K562 (cell line): ENCODE results near the gene CADM2. TPM values are rescaled to one million over a fixed set of nuclear protein-coding genes. Genes with fewer than 3 reads are reported as not detected.

Experiments
- ATAC-seq: fragments of 200-7000 bp; cut with Tn5 transposase; 3 replicates; pipeline ENCODE4 v1.9.1; 2020; ENCODE audit warnings: moderate library complexity
- BruUV-seq: library from RNA; stranded (reverse); fragments of 400-500 nt; replicated peaks from 2 replicates; lab custom pipeline; 2021; lab: Mats Ljungman, UMichigan
- CTCF ChIA-PET: fragments of 300-600 bp; formaldehyde crosslinking; extraction: SDS; loops from one replicate; lab custom pipeline; 2021; ENCODE audit warnings: low intra/inter-chr PET ratio; lab: Yijun Ruan, JAX
- POLR2A ChIA-PET: fragments of 300-600, 350-650 bp; sonication (Branson Sonifier 250); formaldehyde crosslinking; extraction: SDS; loops from one replicate; lab custom pipeline; 2021; ENCODE audit warnings: antibody characterized with exemption, inconsistent platforms; lab: Yijun Ruan, JAX
- DNase-seq, 4 experiments: peaks; one replicate each; pipeline versions ENCODE4 v3.0.0 to v3.0.0-alpha.2; 2011 to 2018; ENCODE audit warnings: low spot score in 3 of 4, mixed read lengths in 3 of 4; ENCODE audit errors: extremely low read depth in 1 of 4
- FAIRE-seq: peaks from 2 replicates; lab custom pipeline; 2011; peaks lifted over from hg19 to GRCh38; lab: Jason Lieb, UNC
- H2AFZ ChIP-seq: 2 replicates; pipeline ENCODE4 v1.6.0; 2011; ENCODE audit warnings: low read depth, low read length, control low read depth, inconsistent platforms
- H3K27ac ChIP-seq: fragments of 200-600 bp; 3 replicates; pipeline ENCODE4 v1.8.0; 2011; ENCODE audit warnings: low read depth, mild to moderate bottlenecking, control low read depth, inconsistent platforms, low read length, moderate library complexity, mixed read lengths; ENCODE audit errors: extremely low read depth
- H3K27me3 ChIP-seq, 2 experiments: fragments of 300-600 bp in 1 of 2; 2 replicates in 1 of 2; 3 replicates in 1 of 2; pipeline versions ENCODE4 v1.6.0 to v1.8.0; 2011; ENCODE audit warnings: inconsistent platforms in 2 of 2, low read length in 2 of 2, mild to moderate bottlenecking in 1 of 2, mixed read lengths in 1 of 2, moderate library complexity in 1 of 2; ENCODE audit not compliant: control insufficient read depth in 2 of 2, insufficient read depth in 2 of 2
- H3K36me3 ChIP-seq: fragments of 300-600 bp; 3 replicates; pipeline ENCODE4 v1.8.0; 2011; ENCODE audit warnings: mild to moderate bottlenecking, low read length, inconsistent platforms; ENCODE audit not compliant: control insufficient read depth, insufficient read depth
- H3K4me1 ChIP-seq, 2 experiments: fragments of 200-600 bp in 1 of 2; replicated peaks in 1 of 2; 2 replicates in 1 of 2; 3 replicates in 1 of 2; pipeline versions ENCODE4 v1.5.1 to v1.8.0; 2011; ENCODE audit warnings: inconsistent platforms in 2 of 2, low read length in 2 of 2, mild to moderate bottlenecking in 1 of 2, mixed read lengths in 1 of 2, moderate library complexity in 1 of 2; ENCODE audit not compliant: control insufficient read depth in 2 of 2, insufficient read depth in 2 of 2
- H3K4me2 ChIP-seq: 2 replicates; pipeline ENCODE4 v1.6.1; 2011; ENCODE audit warnings: low read length, control low read depth, inconsistent platforms, mixed read lengths; ENCODE audit not compliant: insufficient read depth
- H3K4me3 ChIP-seq: fragments of 200-600 bp; sonication (generic), shearing (Covaris generic); 2 replicates; pipeline ENCODE4 v1.5.1; 2016; ENCODE audit warnings: control low read depth, inconsistent platforms
- H3K79me2 ChIP-seq: fragments of 200-600 bp; 3 replicates; pipeline ENCODE4 v1.8.0; 2011; ENCODE audit warnings: low read length, inconsistent platforms; ENCODE audit not compliant: control insufficient read depth, insufficient read depth
- H3K9ac ChIP-seq, 2 experiments: 2 replicates each; pipeline versions ENCODE4 v1.6.0 to v1.6.1; 2011; ENCODE audit warnings: low read depth in 2 of 2, low read length in 2 of 2, control low read depth in 1 of 2, inconsistent platforms in 1 of 2, mild to moderate bottlenecking in 1 of 2, mixed read lengths in 1 of 2; ENCODE audit not compliant: insufficient read depth in 1 of 2
- H3K9me1 ChIP-seq: one replicate; pipeline ENCODE4 v1.6.0; 2011; ENCODE audit warnings: inconsistent platforms, mild to moderate bottlenecking, low read length, moderate library complexity; ENCODE audit not compliant: control insufficient read depth, insufficient read depth
- H3K9me3 ChIP-seq: replicated peaks from 2 replicates; pipeline ENCODE4 v1.5.1; 2011; ENCODE audit warnings: low read depth, low read length, inconsistent platforms; ENCODE audit not compliant: control insufficient read depth, insufficient read depth
- H4K20me1 ChIP-seq: replicated peaks from 2 replicates; pipeline ENCODE4 v1.6.1; 2011; ENCODE audit warnings: low read length, inconsistent platforms, mixed read lengths; ENCODE audit not compliant: control insufficient read depth, insufficient read depth
- C11orf30 ChIP-seq: fragments of 450-650 bp; IDR thresholded peaks from 2 replicates; pipeline ENCODE4 v1.6.1; 2016; ENCODE audit warnings: low read depth, mild to moderate bottlenecking
- CHCHD3 ChIP-seq: fragments of 250-450 bp; sonication (Bioruptor Pico); IDR thresholded peaks from 2 replicates; pipeline ENCODE4 v2.1.2; 2022; ENCODE audit warnings: mild to moderate bottlenecking
- CREB1 ChIP-seq, 2 experiments: sonication (generic) in 1 of 2; formaldehyde crosslinking in 1 of 2; IDR thresholded peaks; 2 replicates each; pipeline versions ENCODE4 v1.6.1 to v1.8.0; 2012 to 2022; ENCODE audit warnings: inconsistent platforms in 1 of 2, mild to moderate bottlenecking in 1 of 2, missing genetic modification reagents in 1 of 2, moderate library complexity in 1 of 2
- HMG20A ChIP-seq: fragments of 450-650 bp; formaldehyde crosslinking; conservative IDR thresholded peaks from 2 replicates; pipeline ENCODE4 v1.4.0; 2020; ENCODE audit warnings: mild to moderate bottlenecking, mixed read lengths
- KLF13 ChIP-seq: fragments of 450-650 bp; IDR thresholded peaks from 2 replicates; pipeline ENCODE4 v1.6.1; 2016; ENCODE audit warnings: missing genetic modification characterization, low read depth, mild to moderate bottlenecking, missing compliant biosample characterization, moderate library complexity, borderline replicate concordance
- NONO ChIP-seq, 2 experiments: fragments of 200-400 bp in 1 of 2; fragments of 450-650 bp in 1 of 2; formaldehyde crosslinking in 1 of 2; IDR thresholded peaks; 2 replicates each; pipeline ENCODE4 v1.6.1; 2017; ENCODE audit warnings: low read depth in 2 of 2, mild to moderate bottlenecking in 2 of 2, moderate library complexity in 2 of 2, low read length in 1 of 2
- RAD21 ChIP-seq, 2 experiments: fragments of 250-450 bp in 1 of 2; fragments of 450-650 bp in 1 of 2; sonication (Bioruptor Pico) in 1 of 2; formaldehyde crosslinking in 1 of 2; IDR thresholded peaks in 1 of 2; conservative IDR thresholded peaks in 1 of 2; 2 replicates each; pipeline versions ENCODE4 v1.4.0 to v1.8.0; 2020 to 2022; ENCODE audit warnings: mild to moderate bottlenecking in 2 of 2, moderate library complexity in 1 of 2
- ZNF263 ChIP-seq: sonication (generic); formaldehyde crosslinking; IDR thresholded peaks from 2 replicates; pipeline ENCODE4 v1.8.0; 2022; ENCODE audit warnings: mild to moderate bottlenecking, missing genetic modification reagents, borderline replicate concordance
- ZNF695 ChIP-seq: fragments of 450-650 bp; formaldehyde crosslinking; IDR thresholded peaks from 2 replicates; pipeline ENCODE4 v1.4.0; 2020; ENCODE audit warnings: mild to moderate bottlenecking, moderate library complexity
- WGBS: fragments of 100-300 bp; shearing (Covaris generic); methylation state at CpG from one replicate; pipeline ENCODE4 v1.1.6; 2016; ENCODE audit warnings: low coverage, mixed read lengths; ENCODE audit not compliant: insufficient coverage; ENCODE audit errors: missing lambda C conversion rate; 5-methylcytosine and 5-hydroxymethylcytosine counted together
- in situ Hi-C: fragments of 300-500 bp; cut with MboI; formaldehyde crosslinking; loops from 4 replicates; pipeline ENCODE4 v1.15.0; 2018; ENCODE audit warnings: inconsistent platforms, mixed read lengths
- intact Hi-C: fragments of 100-400 bp; cut with micrococcal nuclease; formaldehyde crosslinking; loops from 2 replicates; pipeline ENCODE4 v1.14.2; 2022
- polyA plus RNA-seq, 8 experiments: library from polyadenylated mRNA; depleted of rRNA in 4 of 8; stranded (reverse) in 5 of 8; unstranded in 3 of 8; fragments of >200 nt; fragmentation: Nextera tagmentation in 2 of 8; fragmentation: Illumina TruSeq in 1 of 8; extraction: Ambion mirVana in 2 of 8; extraction: Trizol in 1 of 8; gene quantifications; 2 replicates each; pipeline versions ENCODE4 v1.2.1 to v1.2.3, GENCODE V29; 2011 to 2014; ENCODE audit warnings: inconsistent platforms in 1 of 8, missing spikeins in 1 of 8
- total RNA-seq, 7 experiments: library from RNA; depleted of rRNA in 6 of 7; stranded (reverse); fragments of >200 nt in 6 of 7; fragmentation: Illumina TruSeq in 2 of 7; extraction: Trizol in 2 of 7; gene quantifications; 2 replicates each; pipeline versions ENCODE4 v1.2.1 to v1.2.3, GENCODE V29; 2011 to 2021; ENCODE audit warnings: low replicate concordance in 1 of 7
- TF ChIP-seq, protein P1 (sequence below), 2 experiments: fragments of 250-450 bp in 1 of 2; fragments of 450-650 bp in 1 of 2; sonication (Bioruptor Pico) in 1 of 2; IDR thresholded peaks; 2 replicates each; pipeline versions ENCODE4 v1.6.1 to v1.8.0; 2016 to 2021; ENCODE audit warnings: mild to moderate bottlenecking in 2 of 2, moderate library complexity in 2 of 2, missing compliant biosample characterization in 1 of 2, missing genetic modification characterization in 1 of 2
- TF ChIP-seq, protein P2 (sequence below), 3 experiments: fragments of 200-800 bp in 1 of 3; fragments of 250-450 bp in 1 of 3; fragments of 450-650 bp in 1 of 3; sonication (Bioruptor Pico) in 1 of 3; sonication (Bioruptor generic) in 1 of 3; formaldehyde crosslinking in 1 of 3; IDR thresholded peaks; 2 replicates each; pipeline versions ENCODE4 v1.6.1 to v1.8.0; 2016 to 2022; ENCODE audit warnings: mild to moderate bottlenecking in 2 of 3, missing genetic modification characterization in 2 of 3, missing compliant biosample characterization in 1 of 3, moderate library complexity in 1 of 3
- TF ChIP-seq, protein P3 (sequence below): fragments of 250-450 bp; sonication (Bioruptor Pico); IDR thresholded peaks from 2 replicates; pipeline ENCODE4 v1.8.0; 2021; ENCODE audit warnings: mild to moderate bottlenecking, moderate library complexity
- TF ChIP-seq, protein P4 (sequence below): IDR thresholded peaks from 2 replicates; pipeline ENCODE4 v1.6.1; 2011; ENCODE audit warnings: borderline replicate concordance, low read depth, mild to moderate bottlenecking, moderate library complexity, low read length; ENCODE audit not compliant: insufficient read depth, poor library complexity, severe bottlenecking

CADM2 gene
- total and polyA plus RNA-seq, 9 of the 15 experiments (the other 6 are each of a cell fraction or from before 2014, with no cell fraction given) = 0.11 to 3.2 (median 0.95) TPM

DNA sequence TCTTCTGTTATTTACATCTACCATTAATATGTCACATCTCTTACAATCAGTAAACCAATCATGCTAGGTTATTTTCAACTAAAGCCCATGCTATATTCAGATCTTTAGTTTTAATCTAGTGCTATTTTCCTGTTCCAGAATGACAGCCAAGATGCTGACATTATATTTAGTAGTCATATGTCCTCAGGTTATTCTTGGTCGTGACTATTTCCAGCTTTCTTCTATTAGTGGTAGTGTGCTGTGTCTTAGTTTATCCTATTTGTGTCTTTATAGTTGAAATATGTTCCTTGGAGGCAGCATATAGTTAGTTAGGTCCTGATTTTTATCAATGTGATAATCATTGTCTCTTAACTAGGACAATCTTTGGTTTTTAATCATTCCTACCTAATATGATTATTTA, 566.5 kb downstream of the CADM2 start:
- Histone ChIP-seq H3K9ac (no peak overlapping the region), H3K27me3 (no peaks in the 10 kb centered on the region), H3K79me2 (no peaks in the 10 kb centered on the region), H3K4me3 (no peak overlapping the region), H3K9me3 (no peaks in the 10 kb centered on the region), H3K36me3 (no peaks in the 10 kb centered on the region), H3K27ac (no peak overlapping the region), H3K9me1 (no peaks in the 10 kb centered on the region), H3K4me2 (no peak overlapping the region), H3K4me1 (no peaks in the 10 kb centered on the region), H2AFZ (no peak overlapping the region), H4K20me1 (no peaks in the 10 kb centered on the region)
- WGBS = 7% methylated on average over 1 of the region's 1 CpG
- CTCF ChIA-PET = no interaction called here
- no peak for DNase-seq
- no TSS peak for BruUV-seq
- FAIRE-seq = no peak
- POLR2A ChIA-PET = no interaction called here
- in situ Hi-C loops = no loop called here
- intact Hi-C loops = no loop called here
- ATAC-seq = no peak
- TF ChIP-seq CHCHD3 (CRISPR knock-in tag) = no peak
- TF ChIP-seq C11orf30 = no peak
- TF ChIP-seq, protein P1, sequence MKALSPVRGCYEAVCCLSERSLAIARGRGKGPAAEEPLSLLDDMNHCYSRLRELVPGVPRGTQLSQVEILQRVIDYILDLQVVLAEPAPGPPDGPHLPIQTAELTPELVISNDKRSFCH (CRISPR knock-in tag; IDR thresholded peaks at IDR 0.05) = no peak
- TF ChIP-seq, protein P1 (tag; IDR thresholded peaks at IDR 0.05) = no peak
- TF ChIP-seq, protein P2, sequence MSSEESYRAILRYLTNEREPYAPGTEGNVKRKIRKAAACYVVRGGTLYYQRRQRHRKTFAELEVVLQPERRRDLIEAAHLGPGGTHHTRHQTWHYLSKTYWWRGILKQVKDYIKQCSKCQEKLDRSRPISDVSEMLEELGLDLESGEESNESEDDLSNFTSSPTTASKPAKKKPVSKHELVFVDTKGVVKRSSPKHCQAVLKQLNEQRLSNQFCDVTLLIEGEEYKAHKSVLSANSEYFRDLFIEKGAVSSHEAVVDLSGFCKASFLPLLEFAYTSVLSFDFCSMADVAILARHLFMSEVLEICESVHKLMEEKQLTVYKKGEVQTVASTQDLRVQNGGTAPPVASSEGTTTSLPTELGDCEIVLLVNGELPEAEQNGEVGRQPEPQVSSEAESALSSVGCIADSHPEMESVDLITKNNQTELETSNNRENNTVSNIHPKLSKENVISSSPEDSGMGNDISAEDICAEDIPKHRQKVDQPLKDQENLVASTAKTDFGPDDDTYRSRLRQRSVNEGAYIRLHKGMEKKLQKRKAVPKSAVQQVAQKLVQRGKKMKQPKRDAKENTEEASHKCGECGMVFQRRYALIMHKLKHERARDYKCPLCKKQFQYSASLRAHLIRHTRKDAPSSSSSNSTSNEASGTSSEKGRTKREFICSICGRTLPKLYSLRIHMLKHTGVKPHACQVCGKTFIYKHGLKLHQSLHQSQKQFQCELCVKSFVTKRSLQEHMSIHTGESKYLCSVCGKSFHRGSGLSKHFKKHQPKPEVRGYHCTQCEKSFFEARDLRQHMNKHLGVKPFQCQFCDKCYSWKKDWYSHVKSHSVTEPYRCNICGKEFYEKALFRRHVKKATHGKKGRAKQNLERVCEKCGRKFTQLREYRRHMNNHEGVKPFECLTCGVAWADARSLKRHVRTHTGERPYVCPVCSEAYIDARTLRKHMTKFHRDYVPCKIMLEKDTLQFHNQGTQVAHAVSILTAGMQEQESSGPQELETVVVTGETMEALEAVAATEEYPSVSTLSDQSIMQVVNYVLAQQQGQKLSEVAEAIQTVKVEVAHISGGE (CRISPR knock-in tag; IDR thresholded peaks at IDR 0.05) = no peak
- no peak for TF ChIP-seq ZNF695 (CRISPR knock-in tag)
- TF ChIP-seq HMG20A (CRISPR knock-in tag) = no peak
- TF ChIP-seq, protein P3, sequence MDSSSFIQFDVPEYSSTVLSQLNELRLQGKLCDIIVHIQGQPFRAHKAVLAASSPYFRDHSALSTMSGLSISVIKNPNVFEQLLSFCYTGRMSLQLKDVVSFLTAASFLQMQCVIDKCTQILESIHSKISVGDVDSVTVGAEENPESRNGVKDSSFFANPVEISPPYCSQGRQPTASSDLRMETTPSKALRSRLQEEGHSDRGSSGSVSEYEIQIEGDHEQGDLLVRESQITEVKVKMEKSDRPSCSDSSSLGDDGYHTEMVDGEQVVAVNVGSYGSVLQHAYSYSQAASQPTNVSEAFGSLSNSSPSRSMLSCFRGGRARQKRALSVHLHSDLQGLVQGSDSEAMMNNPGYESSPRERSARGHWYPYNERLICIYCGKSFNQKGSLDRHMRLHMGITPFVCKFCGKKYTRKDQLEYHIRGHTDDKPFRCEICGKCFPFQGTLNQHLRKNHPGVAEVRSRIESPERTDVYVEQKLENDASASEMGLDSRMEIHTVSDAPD (CRISPR knock-in tag) = no peak
- TF ChIP-seq ZNF263 (CRISPR knock-in tag) = no peak
- TF ChIP-seq, protein P4, sequence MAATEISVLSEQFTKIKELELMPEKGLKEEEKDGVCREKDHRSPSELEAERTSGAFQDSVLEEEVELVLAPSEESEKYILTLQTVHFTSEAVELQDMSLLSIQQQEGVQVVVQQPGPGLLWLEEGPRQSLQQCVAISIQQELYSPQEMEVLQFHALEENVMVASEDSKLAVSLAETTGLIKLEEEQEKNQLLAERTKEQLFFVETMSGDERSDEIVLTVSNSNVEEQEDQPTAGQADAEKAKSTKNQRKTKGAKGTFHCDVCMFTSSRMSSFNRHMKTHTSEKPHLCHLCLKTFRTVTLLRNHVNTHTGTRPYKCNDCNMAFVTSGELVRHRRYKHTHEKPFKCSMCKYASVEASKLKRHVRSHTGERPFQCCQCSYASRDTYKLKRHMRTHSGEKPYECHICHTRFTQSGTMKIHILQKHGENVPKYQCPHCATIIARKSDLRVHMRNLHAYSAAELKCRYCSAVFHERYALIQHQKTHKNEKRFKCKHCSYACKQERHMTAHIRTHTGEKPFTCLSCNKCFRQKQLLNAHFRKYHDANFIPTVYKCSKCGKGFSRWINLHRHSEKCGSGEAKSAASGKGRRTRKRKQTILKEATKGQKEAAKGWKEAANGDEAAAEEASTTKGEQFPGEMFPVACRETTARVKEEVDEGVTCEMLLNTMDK = no peak
- no peak for TF ChIP-seq KLF13 (tag)
- TF ChIP-seq RAD21 (CRISPR knock-in tag; conservative IDR thresholded peaks at IDR 0.05 in 1 of 2, IDR thresholded peaks at IDR 0.05 in 1 of 2) = no peak
- TF ChIP-seq NONO (IDR thresholded peaks at IDR 0.05; ENCODE audit: low read depth in 2 of 2, low read length in 1 of 2) = no peak
- no peak for TF ChIP-seq CREB1 (IDR thresholded peaks at IDR 0.05)
- TF ChIP-seq CREB1 (CRISPR knock-in tag; IDR thresholded peaks at IDR 0.05) = no peak
